Lower leg skin (tissue), 4 donors: ENCODE results near the gene RANBP3. TPM values are rescaled to one million over a fixed set of nuclear protein-coding genes. Genes with fewer than 3 reads are reported as not detected.

ENCODE experiments used
- DNase-seq, 2 donors: peaks; one replicate each; pipeline ENCODE4 v3.0.0-alpha.2; 2019; ENCODE audit warnings: low spot score in 2 of 2
- H3K4me3 ChIP-seq: fragments of 200-600 bp; sonication (generic); 2 replicates; pipeline ENCODE4 v1.5.1; 2017; ENCODE audit warnings: mild to moderate bottlenecking, low read depth; ENCODE audit not compliant: poor library complexity, severe bottlenecking
- CTCF ChIP-seq, 3 donors: fragments of 450-650 bp; IDR thresholded peaks; one replicate each; pipeline ENCODE4 v1.5.1; 2016; ENCODE audit warnings: antibody characterized with exemption in 3 of 3, mild to moderate bottlenecking in 3 of 3, moderate library complexity in 2 of 3
- POLR2A ChIP-seq, 2 donors: fragments of 450-650 bp; IDR thresholded peaks; one replicate each; pipeline ENCODE4 v1.6.1; 2016 to 2017; ENCODE audit warnings: antibody characterized with exemption in 2 of 2, mild to moderate bottlenecking in 1 of 2, moderate library complexity in 1 of 2
- WGBS, 2 donors: methylation state at CpG; one replicate each; pipeline ENCODE4 v1.1.5; 2018; 5-methylcytosine and 5-hydroxymethylcytosine counted together
- intact Hi-C: fragments of 100-400 bp; cut with DNase I; formaldehyde crosslinking; loops from one replicate; pipeline ENCODE4 v1.15.0; 2023; ENCODE audit warnings: low total_unique reads
- total RNA-seq, 4 donors: library from RNA; depleted of rRNA; stranded (reverse); fragments of >200 nt; gene quantifications; one replicate each; pipeline ENCODE4 v1.1.0, GENCODE V29; 2016

RANBP3 gene
- total RNA-seq, 4 donors from 2014 or later = 57.2 to 116 (median 72.0) TPM

- peak; percentile 65 to 90 for DNase-seq
- intact Hi-C loops = no loop called here
- H3K4me3 ChIP-seq = no peak overlapping the region
- TF ChIP-seq CTCF (IDR thresholded peaks at IDR 0.05) (no peak), POLR2A (IDR thresholded peaks at IDR 0.05) (no peak)
- 49 to 66% methylated on average over 13 of the region's 13 CpGs for WGBS, 2 donors
Measured at GRCh38 chr19:5947435-5947834, 30.5 kb downstream of the RANBP3 start.

GRCh38 chr19:5943623-5944022, 34.3 kb downstream of the RANBP3 start:
- WGBS, 2 donors = 71 to 79% methylated on average over 10 of the region's 10 CpGs
- TF ChIP-seq CTCF (IDR thresholded peaks at IDR 0.05) (no peak), POLR2A (IDR thresholded peaks at IDR 0.05) (no peak)
- intact Hi-C loops = no loop called here

GRCh38 chr19:5943045-5943444, 34.9 kb downstream of the RANBP3 start:
- no peak for DNase-seq
- TF ChIP-seq POLR2A (IDR thresholded peaks at IDR 0.05) (no peak), CTCF (IDR thresholded peaks at IDR 0.05) (no peak)
- intact Hi-C loops = no loop called here
- WGBS, 2 donors = 84 to 86% methylated on average over 10 of the region's 10 CpGs
- H3K4me3 ChIP-seq = no peak overlapping the region

More at GRCh38 chr19:5943623-5944022, 34.3 kb downstream of the RANBP3 start:
- H3K4me3 ChIP-seq = no peak overlapping the region
- DNase-seq = no peak

GRCh38 chr19:5941673-5942072, 36.3 kb downstream of the RANBP3 start:
- DNase-seq = no peak
- intact Hi-C loops = no loop called here
- no peak for TF ChIP-seq CTCF (IDR thresholded peaks at IDR 0.05)
- TF ChIP-seq POLR2A (IDR thresholded peaks at IDR 0.05) = no peak
- WGBS, 2 donors = 91 to 93% methylated on average over 11 of the region's 11 CpGs
- H3K4me3 ChIP-seq = no peak overlapping the region

- intact Hi-C loops = no loop called here
- 90% methylated on average over 21 of the region's 21 CpGs for WGBS, 2 donors
Measured at GRCh38 chr19:5940260-5941208, 37.4 kb downstream of the RANBP3 start.

GRCh38 chr19:5937550-5937949, 40.4 kb downstream of the RANBP3 start:
- H3K4me3 ChIP-seq = no peak overlapping the region
- intact Hi-C loops = no loop called here
- TF ChIP-seq POLR2A (IDR thresholded peaks at IDR 0.05) (no peak), CTCF (IDR thresholded peaks at IDR 0.05) (no peak)
- 82 to 85% methylated on average over 10 of the region's 10 CpGs for WGBS, 2 donors
- DNase-seq = no peak

More at GRCh38 chr19:5940260-5941208, 37.4 kb downstream of the RANBP3 start:
- no peak overlapping the region for H3K4me3 ChIP-seq
- no peak for DNase-seq
- TF ChIP-seq POLR2A (IDR thresholded peaks at IDR 0.05) = no peak
